HG03521 (cell line): ENCODE measurements around the gene NCEH1.
"Not testable (repeated sequence)": the region's sequence is repeated elsewhere in the genome, so short reads cannot be mapped to it uniquely, and the experiment has no call there.

Experiments used
- ATAC-seq: cut with Tn5 transposase; IDR thresholded peaks from one replicate; pipeline ENCODE4 v1.9.1; 2021; ENCODE audit warnings: mild to moderate bottlenecking, moderate library complexity; ENCODE audit not compliant: unreplicated experiment

NCEH1 gene

GRCh38 chr3:172707967-172708366 lies 2.9 kb downstream of the NCEH1 start:
- no peak for ATAC-seq

- no peak for ATAC-seq
Observed at GRCh38 chr3:172707030-172707429, 3.8 kb downstream of the NCEH1 start.

GRCh38 chr3:172705170-172705569 lies 5.7 kb downstream of the NCEH1 start:
- ATAC-seq: no peak

- no peak for ATAC-seq
Observed at GRCh38 chr3:172704001-172704400, 6.9 kb downstream of the NCEH1 start.

GRCh38 chr3:172702731-172703130 lies 8.1 kb downstream of the NCEH1 start:
- not testable (repeated sequence) for ATAC-seq

GRCh38 chr3:172702256-172702655 lies 8.6 kb downstream of the NCEH1 start:
- no peak for ATAC-seq

- no peak for ATAC-seq
Observed at GRCh38 chr3:172701751-172702150, 9.1 kb downstream of the NCEH1 start.

- ATAC-seq: no peak
Observed at GRCh38 chr3:172700936-172701455, 9.9 kb downstream of the NCEH1 start.

- no peak for ATAC-seq
Observed at GRCh38 chr3:172700256-172700655, 10.6 kb downstream of the NCEH1 start.

- no peak for ATAC-seq
Observed at GRCh38 chr3:172699031-172699430, 11.8 kb downstream of the NCEH1 start.

GRCh38 chr3:172698631-172699030 lies 12.2 kb downstream of the NCEH1 start:
- ATAC-seq: no peak

- ATAC-seq: no peak
Observed at GRCh38 chr3:172697558-172697957, 13.3 kb downstream of the NCEH1 start.

- ATAC-seq: no peak
Observed at GRCh38 chr3:172696357-172696756, 14.5 kb downstream of the NCEH1 start.

- ATAC-seq: no peak
Observed at GRCh38 chr3:172694573-172695246, 16.2 kb downstream of the NCEH1 start.

- ATAC-seq: peak; percentile 58
Observed at GRCh38 chr3:172692751-172693338, 18.0 kb downstream of the NCEH1 start.

- no peak for ATAC-seq
Observed at GRCh38 chr3:172690936-172691335, 19.9 kb downstream of the NCEH1 start.

- no peak for ATAC-seq
Observed at GRCh38 chr3:172688588-172688987, 22.3 kb downstream of the NCEH1 start.

GRCh38 chr3:172687501-172687900 lies 23.4 kb downstream of the NCEH1 start:
- no peak for ATAC-seq

GRCh38 chr3:172685331-172686214 lies 25.3 kb downstream of the NCEH1 start:
- no peak for ATAC-seq

- no peak for ATAC-seq
Observed at GRCh38 chr3:172680684-172681083, 30.2 kb downstream of the NCEH1 start.

GRCh38 chr3:172679599-172679998 lies 31.3 kb downstream of the NCEH1 start:
- no peak for ATAC-seq

GRCh38 chr3:172678068-172678467 lies 32.8 kb downstream of the NCEH1 start:
- ATAC-seq: no peak
